GM18511 (cell line): Measurements from ENCODE around the gene ZNRF3.
"Not testable (repeated sequence)": the region's sequence is repeated elsewhere in the genome, so short reads cannot be mapped to it uniquely, and the experiment has no call there.

ENCODE experiments used
- ATAC-seq: cut with Tn5 transposase; IDR thresholded peaks from one replicate; pipeline ENCODE4 v1.9.1; 2021; ENCODE audit warnings: mild to moderate bottlenecking, moderate library complexity; ENCODE audit not compliant: unreplicated experiment

Gene ZNRF3

DNA sequence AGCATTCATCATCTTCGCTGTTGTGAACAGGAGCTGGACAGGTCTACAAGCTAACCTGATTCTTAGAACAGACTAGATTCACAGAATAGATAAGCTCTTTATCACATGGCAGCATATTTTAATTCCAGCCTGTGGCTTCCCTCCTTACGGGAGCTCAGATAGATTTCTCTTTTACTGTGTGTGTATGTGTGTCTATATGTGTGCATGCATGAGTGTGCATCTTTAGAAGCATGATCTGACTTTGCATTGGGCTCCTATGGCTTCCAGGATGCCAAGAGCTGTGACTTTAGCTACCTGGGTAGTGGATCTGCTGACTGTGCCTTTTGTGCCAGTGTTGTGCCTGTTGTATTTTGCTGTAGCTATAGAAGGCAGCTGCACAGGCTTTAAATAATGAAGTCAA is 44.3 kb downstream of the ZNRF3 start:
- no peak for ATAC-seq

- ATAC-seq = no peak
Observed at GRCh38 chr22:28929197-28929596, 45.8 kb downstream of the ZNRF3 start.

GRCh38 chr22:28930357-28931007 is 47.1 kb downstream of the ZNRF3 start:
- no peak for ATAC-seq

GRCh38 chr22:28931844-28932567 is 48.6 kb downstream of the ZNRF3 start:
- ATAC-seq = no peak

DNA sequence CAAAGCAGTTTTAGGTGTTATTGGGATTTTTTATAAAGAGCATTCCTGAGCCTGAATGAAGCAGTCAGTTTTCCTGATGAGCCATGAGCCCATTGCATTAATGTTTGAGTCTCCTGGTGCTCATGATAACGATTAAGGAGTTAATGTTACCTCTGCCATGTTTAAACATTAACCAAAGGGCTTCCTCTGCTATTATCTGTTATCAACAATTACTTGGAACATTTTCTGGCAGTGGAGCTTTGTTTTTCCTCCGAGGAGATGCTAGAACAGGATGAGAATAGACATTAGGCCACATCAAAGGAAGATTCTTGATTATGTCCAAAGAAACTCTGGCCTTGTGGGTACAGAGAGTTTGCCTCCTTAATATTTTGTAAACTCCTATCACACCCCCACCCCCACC is 49.9 kb downstream of the ZNRF3 start:
- ATAC-seq = no peak

GRCh38 chr22:28934026-28934425 is 50.7 kb downstream of the ZNRF3 start:
- ATAC-seq = no peak

- no peak for ATAC-seq
Observed at GRCh38 chr22:28935140-28935539, 51.8 kb downstream of the ZNRF3 start.

DNA sequence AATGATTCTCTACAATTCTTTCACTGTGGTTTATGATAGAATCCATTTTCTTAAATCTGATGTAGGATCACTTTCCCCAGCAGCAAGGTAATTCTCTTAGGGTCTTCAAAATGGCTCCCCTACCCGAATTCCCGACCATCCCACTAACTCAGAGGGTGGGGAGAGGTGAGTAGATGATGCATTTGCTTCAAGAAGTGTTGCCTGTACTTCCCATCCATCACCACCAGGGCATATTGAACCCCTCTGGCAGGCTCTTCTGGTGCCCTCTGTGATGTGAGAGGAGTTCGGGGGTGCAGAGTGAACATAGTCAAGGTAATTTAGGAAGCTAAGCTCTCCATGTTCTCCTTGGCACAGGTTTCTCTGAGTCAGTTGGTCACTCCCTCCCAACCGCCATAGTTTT is 52.3 kb downstream of the ZNRF3 start:
- ATAC-seq = no peak

GRCh38 chr22:28936200-28936599 is 52.8 kb downstream of the ZNRF3 start:
- ATAC-seq = no peak

- ATAC-seq = no peak
Observed at GRCh38 chr22:28937206-28938025, 54.0 kb downstream of the ZNRF3 start.

GRCh38 chr22:28938286-28938833 is 55.0 kb downstream of the ZNRF3 start:
- no peak for ATAC-seq

DNA sequence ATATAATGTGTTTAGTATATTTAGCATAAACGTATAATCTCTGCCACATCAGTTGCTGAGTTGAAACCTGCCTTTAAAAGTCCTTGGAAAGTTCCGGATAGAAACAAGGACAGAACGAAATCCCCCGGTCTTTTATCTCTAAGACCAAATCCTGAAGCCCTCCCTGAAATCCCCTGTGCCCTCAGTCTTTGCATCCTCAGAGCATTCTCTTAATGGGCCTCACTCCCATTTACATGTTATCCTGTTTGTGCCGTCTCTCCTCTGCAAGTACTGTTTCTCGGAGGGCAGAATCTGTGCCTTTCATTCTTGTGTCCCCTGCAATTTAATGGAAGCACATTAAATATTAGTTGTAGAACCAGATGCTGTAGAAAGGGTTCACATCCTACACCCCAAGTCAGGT is 56.0 kb downstream of the ZNRF3 start:
- ATAC-seq = no peak

- no peak for ATAC-seq
Observed at GRCh38 chr22:28939932-28940331, 56.6 kb downstream of the ZNRF3 start.

- ATAC-seq = no peak
Observed at GRCh38 chr22:28940441-28940840, 57.1 kb downstream of the ZNRF3 start.

DNA sequence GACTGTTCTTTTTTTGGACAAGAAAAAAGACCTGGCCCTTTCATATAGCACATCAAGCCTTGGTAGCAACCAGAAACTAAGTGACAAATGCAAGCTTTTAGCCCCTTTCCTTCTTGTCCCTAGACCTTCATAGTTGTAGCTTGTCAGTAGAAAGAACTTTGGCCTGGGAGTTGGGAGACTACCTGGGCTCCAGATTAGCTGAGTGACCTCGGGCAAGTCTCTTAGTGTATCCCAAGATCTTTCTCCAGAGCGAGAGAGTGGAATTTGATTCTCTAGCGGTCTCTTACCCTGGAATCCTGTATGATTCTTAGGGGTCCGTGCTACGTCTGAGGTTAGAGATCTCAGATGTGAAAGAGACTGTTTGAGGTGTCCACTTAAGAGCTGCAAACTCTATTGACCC is 59.0 kb downstream of the ZNRF3 start:
- no peak for ATAC-seq

DNA sequence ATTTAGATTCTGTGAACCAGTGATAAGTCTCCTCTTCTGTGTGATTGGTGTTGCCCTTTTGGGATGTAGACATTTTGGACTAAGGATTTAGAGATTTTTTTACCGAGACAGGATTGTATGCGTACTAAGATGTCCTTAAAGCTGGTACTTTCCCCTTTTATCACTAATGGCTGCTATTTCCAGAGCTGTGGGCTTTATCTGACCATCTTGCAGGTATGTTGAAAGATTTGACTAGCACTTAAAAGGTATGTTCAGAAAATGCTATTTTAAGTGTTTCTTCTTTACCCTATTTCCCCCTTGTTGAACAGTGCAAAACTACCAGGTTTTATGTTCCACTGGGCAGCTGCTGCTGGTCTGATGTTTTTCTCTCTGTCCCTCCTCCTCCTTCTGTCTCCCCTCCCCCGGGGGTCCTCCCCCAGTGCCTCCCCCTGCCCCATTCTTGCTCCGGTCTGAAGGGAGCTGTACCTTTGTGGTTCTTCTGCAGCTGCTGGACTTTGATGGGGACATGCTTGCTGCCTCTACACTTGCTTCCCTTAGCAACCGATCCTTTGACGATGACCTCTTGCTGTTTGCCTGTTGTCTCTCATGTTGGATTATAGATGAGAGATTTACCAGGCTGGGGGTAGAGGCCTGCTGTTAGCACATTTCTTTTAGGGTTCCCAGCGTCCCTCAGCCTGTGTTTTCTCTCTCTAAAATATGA is 59.6 kb downstream of the ZNRF3 start:
- ATAC-seq = no peak

- ATAC-seq = no peak
Observed at GRCh38 chr22:28943501-28943879, 60.1 kb downstream of the ZNRF3 start.

- no peak for ATAC-seq
Observed at GRCh38 chr22:28947125-28947524, 63.8 kb downstream of the ZNRF3 start.

DNA sequence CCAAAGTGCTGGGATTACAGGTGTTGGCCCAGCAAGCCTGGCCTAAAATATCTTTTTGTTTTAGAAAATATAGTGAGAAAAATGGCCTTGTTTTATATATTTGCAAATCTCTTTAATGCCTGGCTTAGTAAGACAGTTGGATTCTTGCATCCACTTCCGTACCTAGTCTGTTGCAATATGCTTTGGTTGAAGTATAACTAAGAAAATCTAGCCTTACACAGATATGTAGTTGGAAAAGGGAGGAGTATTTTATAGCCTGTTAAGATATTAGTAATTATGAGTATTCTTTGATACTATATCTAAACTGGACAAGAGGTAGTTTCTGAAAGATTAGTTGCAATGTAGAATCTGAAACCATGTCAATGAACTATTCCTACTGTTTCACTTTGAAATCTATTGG is 65.1 kb downstream of the ZNRF3 start:
- no peak for ATAC-seq

- ATAC-seq = not testable (repeated sequence)
Observed at GRCh38 chr22:28948860-28949551, 65.6 kb downstream of the ZNRF3 start.
